ENCODE measurements around the gene PRSS38.

The PRSS38 gene

GRCh38 chr1:227795732-227796131 is 19.7 kb upstream of the PRSS38 start:
- Mint-ChIP-seq H3K36me3 (ENCODE audit: low read depth) (no peaks in the 10 kb centered on the region), H3K4me3 (no peak overlapping the region), H3K27me3 (ENCODE audit: low read depth) (peaks cover 4% of the 10 kb centered on the region), H3K9me3 (no peaks in the 10 kb centered on the region), H3K27ac (no peak overlapping the region), H3K4me1 (ENCODE audit: low read depth) (peaks cover 2% of the 10 kb centered on the region)

- no peaks in the 10 kb centered on the region for H3K9me3 Mint-ChIP-seq
- no peaks in the 10 kb centered on the region for H3K36me3 Mint-ChIP-seq (ENCODE audit: low read depth)
- peaks cover 4% of the 10 kb centered on the region for H3K27me3 Mint-ChIP-seq (ENCODE audit: low read depth)
- H3K4me3 Mint-ChIP-seq: no peak overlapping the region
- no peak overlapping the region for H3K27ac Mint-ChIP-seq
- peaks cover 2% of the 10 kb centered on the region for H3K4me1 Mint-ChIP-seq (ENCODE audit: low read depth)
These were observed 19.0 kb upstream of the PRSS38 start for GRCh38 chr1:227796359-227796915.

- Mint-ChIP-seq H3K27ac (no peak overlapping the region), H3K27me3 (ENCODE audit: low read depth) (peaks cover 5% of the 10 kb centered on the region), H3K9me3 (no peaks in the 10 kb centered on the region), H3K36me3 (ENCODE audit: low read depth) (no peaks in the 10 kb centered on the region), H3K4me3 (no peak overlapping the region), H3K4me1 (ENCODE audit: low read depth) (no peaks in the 10 kb centered on the region)
These were observed 18.3 kb upstream of the PRSS38 start for GRCh38 chr1:227797144-227797543.

- Mint-ChIP-seq H3K27ac (no peak overlapping the region), H3K27me3 (ENCODE audit: low read depth) (peaks cover 8% of the 10 kb centered on the region), H3K4me1 (ENCODE audit: low read depth) (no peaks in the 10 kb centered on the region), H3K4me3 (no peak overlapping the region), H3K36me3 (ENCODE audit: low read depth) (no peaks in the 10 kb centered on the region), H3K9me3 (no peaks in the 10 kb centered on the region)
These were observed 17.9 kb upstream of the PRSS38 start for GRCh38 chr1:227797625-227798024.

GRCh38 chr1:227798078-227798802 is 17.2 kb upstream of the PRSS38 start:
- Mint-ChIP-seq H3K36me3 (ENCODE audit: low read depth) (no peaks in the 10 kb centered on the region), H3K27me3 (ENCODE audit: low read depth) (peaks cover 13% of the 10 kb centered on the region), H3K4me1 (ENCODE audit: low read depth) (no peaks in the 10 kb centered on the region), H3K27ac (no peak overlapping the region), H3K9me3 (no peaks in the 10 kb centered on the region), H3K4me3 (no peak overlapping the region)

GRCh38 chr1:227799756-227800155 is 15.7 kb upstream of the PRSS38 start:
- no peaks in the 10 kb centered on the region for H3K4me1 Mint-ChIP-seq (ENCODE audit: low read depth)
- peaks cover 25% of the 10 kb centered on the region for H3K27me3 Mint-ChIP-seq (ENCODE audit: low read depth)
- no peak overlapping the region for H3K27ac Mint-ChIP-seq
- H3K9me3 Mint-ChIP-seq: no peaks in the 10 kb centered on the region
- no peaks in the 10 kb centered on the region for H3K36me3 Mint-ChIP-seq (ENCODE audit: low read depth)
- H3K4me3 Mint-ChIP-seq: no peak overlapping the region

- H3K27ac Mint-ChIP-seq: no peak overlapping the region
- H3K4me3 Mint-ChIP-seq: no peak overlapping the region
- H3K27me3 Mint-ChIP-seq (ENCODE audit: low read depth): peaks cover 26% of the 10 kb centered on the region
- H3K36me3 Mint-ChIP-seq (ENCODE audit: low read depth): no peaks in the 10 kb centered on the region
- peaks cover 2% of the 10 kb centered on the region for H3K4me1 Mint-ChIP-seq (ENCODE audit: low read depth)
- peaks cover 8% of the 10 kb centered on the region for H3K9me3 Mint-ChIP-seq
These were observed 11.5 kb upstream of the PRSS38 start for GRCh38 chr1:227803933-227804332.

- peaks cover 22% of the 10 kb centered on the region for H3K27me3 Mint-ChIP-seq (ENCODE audit: low read depth)
- H3K36me3 Mint-ChIP-seq (ENCODE audit: low read depth): no peaks in the 10 kb centered on the region
- no peak overlapping the region for H3K27ac Mint-ChIP-seq
- no peak overlapping the region for H3K4me3 Mint-ChIP-seq
- peaks cover 4% of the 10 kb centered on the region for H3K4me1 Mint-ChIP-seq (ENCODE audit: low read depth)
- H3K9me3 Mint-ChIP-seq: peaks cover 20% of the 10 kb centered on the region
These were observed 9.8 kb upstream of the PRSS38 start for GRCh38 chr1:227805606-227806197.

GRCh38 chr1:227808566-227808965 is 6.9 kb upstream of the PRSS38 start:
- no peaks in the 10 kb centered on the region for H3K36me3 Mint-ChIP-seq (ENCODE audit: low read depth)
- peaks cover 10% of the 10 kb centered on the region for H3K27me3 Mint-ChIP-seq (ENCODE audit: low read depth)
- peaks cover 4% of the 10 kb centered on the region for H3K4me1 Mint-ChIP-seq (ENCODE audit: low read depth)
- H3K4me3 Mint-ChIP-seq: no peak overlapping the region
- H3K9me3 Mint-ChIP-seq: peaks cover 35% of the 10 kb centered on the region
- H3K27ac Mint-ChIP-seq: no peak overlapping the region

GRCh38 chr1:227809026-227809425 is 6.4 kb upstream of the PRSS38 start:
- Mint-ChIP-seq H3K9me3 (peaks cover 36% of the 10 kb centered on the region), H3K4me3 (no peak overlapping the region), H3K4me1 (ENCODE audit: low read depth) (peaks cover 4% of the 10 kb centered on the region), H3K27me3 (ENCODE audit: low read depth) (peaks cover 8% of the 10 kb centered on the region), H3K27ac (no peak overlapping the region), H3K36me3 (ENCODE audit: low read depth) (no peaks in the 10 kb centered on the region)

GRCh38 chr1:227813962-227814361 is 1.5 kb upstream of the PRSS38 start:
- Mint-ChIP-seq H3K27me3 (ENCODE audit: low read depth) (no peaks in the 10 kb centered on the region), H3K9me3 (peaks cover 40% of the 10 kb centered on the region), H3K4me1 (ENCODE audit: low read depth) (peaks cover 2% of the 10 kb centered on the region), H3K36me3 (ENCODE audit: low read depth) (peaks cover 2% of the 10 kb centered on the region), H3K4me3 (no peak overlapping the region), H3K27ac (no peak overlapping the region)

GRCh38 chr1:227816750-227817446 is 1.4 kb downstream of the PRSS38 start:
- peaks cover 2% of the 10 kb centered on the region for H3K36me3 Mint-ChIP-seq (ENCODE audit: low read depth)
- H3K4me1 Mint-ChIP-seq (ENCODE audit: low read depth): no peaks in the 10 kb centered on the region
- H3K27ac Mint-ChIP-seq: no peak overlapping the region
- H3K4me3 Mint-ChIP-seq: no peak overlapping the region
- no peaks in the 10 kb centered on the region for H3K27me3 Mint-ChIP-seq (ENCODE audit: low read depth)
- peaks cover 37% of the 10 kb centered on the region for H3K9me3 Mint-ChIP-seq

GRCh38 chr1:227823537-227823936 is 8.1 kb downstream of the PRSS38 start:
- H3K9me3 Mint-ChIP-seq: peaks cover 34% of the 10 kb centered on the region
- peaks cover 6% of the 10 kb centered on the region for H3K27me3 Mint-ChIP-seq (ENCODE audit: low read depth)
- no peaks in the 10 kb centered on the region for H3K36me3 Mint-ChIP-seq (ENCODE audit: low read depth)
- no peaks in the 10 kb centered on the region for H3K4me1 Mint-ChIP-seq (ENCODE audit: low read depth)
- H3K27ac Mint-ChIP-seq: no peak overlapping the region
- no peak overlapping the region for H3K4me3 Mint-ChIP-seq

- Mint-ChIP-seq H3K36me3 (ENCODE audit: low read depth) (no peaks in the 10 kb centered on the region), H3K27me3 (ENCODE audit: low read depth) (peaks cover 6% of the 10 kb centered on the region), H3K4me1 (ENCODE audit: low read depth) (no peaks in the 10 kb centered on the region), H3K4me3 (no peak overlapping the region), H3K27ac (no peak overlapping the region), H3K9me3 (peaks cover 34% of the 10 kb centered on the region)
These were observed 8.7 kb downstream of the PRSS38 start for GRCh38 chr1:227824204-227824603.

- peaks cover 24% of the 10 kb centered on the region for H3K9me3 Mint-ChIP-seq
- H3K27me3 Mint-ChIP-seq (ENCODE audit: low read depth): peaks cover 9% of the 10 kb centered on the region
- H3K4me1 Mint-ChIP-seq (ENCODE audit: low read depth): no peaks in the 10 kb centered on the region
- no peaks in the 10 kb centered on the region for H3K36me3 Mint-ChIP-seq (ENCODE audit: low read depth)
- H3K4me3 Mint-ChIP-seq: no peak overlapping the region
- H3K27ac Mint-ChIP-seq: no peak overlapping the region
These were observed 13.3 kb downstream of the PRSS38 start for GRCh38 chr1:227828786-227829185.
